Iris pigment epithelial cell (primary cell): ENCODE results near the gene SPATA2.
A peak's percentile ranks its signal among the peaks of the same experiment; 100 is the strongest.
"Not testable (repeated sequence)": the region's sequence is repeated elsewhere in the genome, so short reads cannot be mapped to it uniquely, and the experiment has no call there.

Experiments used
- DNase-seq: peaks from one replicate; pipeline ENCODE4 v3.0.0-alpha.2; 2011; ENCODE audit warnings: low read depth

Gene SPATA2

DNA sequence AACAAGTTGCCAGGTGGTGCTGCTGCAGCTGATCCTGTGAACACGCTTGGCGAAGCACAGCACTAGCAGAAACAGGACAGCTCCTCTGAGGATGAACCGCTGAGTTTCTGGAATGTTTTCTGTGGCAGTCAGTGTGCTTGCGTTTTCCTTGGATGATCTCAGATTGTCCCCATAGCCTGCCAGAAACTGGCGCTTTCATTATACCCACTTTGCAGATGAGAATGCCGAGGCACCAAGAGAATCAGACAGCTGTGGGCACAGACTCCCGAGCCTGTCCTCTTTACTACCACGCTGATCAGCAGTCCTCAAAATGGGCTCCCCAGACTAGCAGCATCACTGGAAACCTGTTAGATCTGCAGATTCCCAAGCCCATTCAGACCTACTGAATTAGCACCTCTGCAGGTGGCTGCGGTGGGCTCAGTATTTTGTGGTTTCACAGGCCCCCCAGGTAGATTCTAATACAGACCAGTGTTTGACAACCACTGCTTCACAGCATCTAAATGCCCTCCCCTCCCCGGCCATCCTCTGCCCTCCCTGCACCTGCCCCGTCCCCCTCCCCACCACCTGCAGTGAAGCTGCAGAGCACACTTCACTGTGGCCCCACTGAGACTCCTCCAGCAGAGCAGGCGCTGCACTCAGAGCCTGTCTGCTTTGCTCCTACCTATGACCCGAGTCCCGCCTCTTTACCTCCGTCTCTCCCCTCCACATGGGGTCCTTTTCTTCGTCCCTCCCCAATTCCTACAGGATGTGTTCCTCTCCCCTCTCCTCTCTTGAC is 29.6 kb downstream of the SPATA2 start:
- DNase-seq = no peak

DNA sequence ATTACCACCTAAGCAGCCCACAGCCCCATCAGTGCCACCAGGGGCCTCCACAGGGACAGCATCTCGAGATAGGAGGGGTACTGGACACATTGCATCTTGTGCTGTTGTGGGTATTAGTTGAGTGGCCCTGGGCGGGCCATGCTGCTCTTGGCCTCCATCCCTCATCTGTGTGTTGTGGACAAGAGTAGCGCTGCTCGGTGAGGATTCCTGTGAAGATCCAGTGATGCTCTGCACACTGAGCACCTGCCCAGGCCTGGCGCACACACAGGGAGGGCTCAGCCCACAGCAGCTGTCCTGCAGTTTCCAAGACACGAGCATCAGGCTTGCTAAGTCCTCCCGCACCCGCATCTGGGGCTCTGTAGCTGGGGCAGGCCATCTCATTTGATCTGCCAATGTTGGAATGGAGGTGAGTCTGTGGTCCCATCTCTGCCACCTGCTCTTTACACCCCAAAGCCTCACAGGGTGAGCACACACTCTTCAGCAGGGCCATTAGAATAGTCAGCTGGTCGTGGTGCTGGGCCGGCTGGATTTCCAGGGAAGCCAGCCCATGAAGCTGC is 32.0 kb downstream of the SPATA2 start:
- no peak for DNase-seq

DNA sequence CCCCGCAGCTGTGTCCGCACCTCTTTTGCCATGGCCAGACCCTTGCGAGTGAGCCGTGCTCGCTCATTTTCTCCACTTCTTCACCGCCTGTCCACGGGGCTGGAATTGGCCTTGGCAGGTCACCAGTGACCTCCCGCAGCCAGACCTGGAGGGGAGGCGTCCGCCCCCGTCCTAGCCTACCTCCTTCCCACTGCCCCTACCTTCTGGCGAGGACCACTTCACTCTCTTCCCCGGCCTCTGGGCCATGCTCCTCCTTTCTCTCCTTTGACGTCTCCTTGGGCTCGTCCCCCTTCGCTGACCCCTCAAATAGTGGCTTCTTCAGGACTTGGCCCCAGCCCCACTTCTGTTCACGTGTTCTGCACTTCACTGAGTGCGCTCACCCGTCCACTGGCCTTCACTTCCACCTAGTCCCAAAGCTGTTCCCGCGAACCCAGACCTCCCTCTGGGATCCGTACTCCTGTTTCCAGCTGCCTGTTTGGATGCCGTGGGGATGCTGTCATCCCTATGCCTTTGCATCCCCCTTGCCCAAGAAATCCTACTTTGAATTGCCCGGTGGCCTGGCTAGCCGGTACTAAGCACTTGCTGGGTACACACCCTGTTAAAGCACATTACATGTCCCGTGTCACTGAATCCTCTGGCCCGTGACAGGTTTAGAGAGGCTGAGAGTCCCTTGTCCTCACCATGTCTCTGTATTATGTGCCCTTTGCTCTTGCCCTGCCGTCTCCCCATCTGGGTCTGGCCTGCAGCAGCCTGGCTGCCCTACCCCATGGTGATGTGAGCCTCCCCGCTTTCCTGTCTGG is 33.0 kb downstream of the SPATA2 start:
- no peak for DNase-seq

DNA sequence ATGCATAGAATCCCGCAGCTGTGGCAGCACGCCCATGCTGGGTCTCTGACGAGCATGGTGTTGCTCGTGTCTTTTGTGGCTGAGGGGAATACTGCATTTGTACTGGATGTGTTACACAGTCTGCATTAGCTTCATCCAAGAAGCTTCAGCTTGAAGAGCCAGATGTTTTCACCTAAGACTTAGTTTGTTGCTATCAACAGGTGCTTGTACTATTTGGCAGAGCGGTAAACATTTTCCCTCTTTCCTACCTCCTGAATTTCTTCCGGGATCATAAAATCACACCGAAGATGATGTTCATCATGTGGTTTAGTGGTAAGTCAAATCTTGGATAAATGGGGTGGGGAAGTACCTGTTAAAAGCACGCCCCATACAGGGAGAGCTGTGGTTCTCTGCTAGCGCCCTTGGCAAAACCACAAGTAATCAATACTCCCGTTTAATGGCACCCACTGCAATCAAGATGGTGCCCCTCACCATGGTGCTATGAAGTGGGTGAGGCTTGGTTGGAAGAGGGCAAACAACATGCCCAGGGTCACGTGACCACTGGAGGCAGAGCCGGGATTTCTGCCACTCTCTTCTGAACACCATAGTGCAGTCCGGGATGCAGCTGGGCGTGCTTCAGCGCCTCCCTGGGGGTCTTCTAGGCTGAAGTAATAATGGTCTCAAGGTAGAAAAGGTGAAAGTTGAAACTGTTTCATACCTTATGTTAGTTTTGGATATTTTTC is 34.4 kb downstream of the SPATA2 start:
- no peak for DNase-seq

DNA sequence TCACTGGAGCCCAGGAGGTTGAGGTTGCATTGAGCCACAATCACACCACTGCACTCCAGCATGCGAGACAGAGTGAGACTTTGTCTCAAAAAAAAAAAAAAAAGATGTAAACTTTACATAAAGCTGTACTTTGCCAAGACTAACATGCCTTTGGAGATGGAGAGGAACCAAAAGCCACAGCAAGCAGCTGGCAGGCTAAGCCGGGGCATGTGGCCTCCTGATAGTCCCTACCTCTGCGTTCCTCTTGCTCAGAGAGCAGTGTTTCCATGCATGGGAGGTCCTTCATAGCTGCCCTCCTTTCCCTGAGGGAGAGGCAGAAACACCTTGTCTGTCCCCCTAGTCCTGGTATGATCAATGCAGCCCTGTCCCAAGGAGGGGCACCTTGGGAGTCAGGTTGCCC is 35.2 kb downstream of the SPATA2 start:
- DNase-seq = peak; percentile 65

DNA sequence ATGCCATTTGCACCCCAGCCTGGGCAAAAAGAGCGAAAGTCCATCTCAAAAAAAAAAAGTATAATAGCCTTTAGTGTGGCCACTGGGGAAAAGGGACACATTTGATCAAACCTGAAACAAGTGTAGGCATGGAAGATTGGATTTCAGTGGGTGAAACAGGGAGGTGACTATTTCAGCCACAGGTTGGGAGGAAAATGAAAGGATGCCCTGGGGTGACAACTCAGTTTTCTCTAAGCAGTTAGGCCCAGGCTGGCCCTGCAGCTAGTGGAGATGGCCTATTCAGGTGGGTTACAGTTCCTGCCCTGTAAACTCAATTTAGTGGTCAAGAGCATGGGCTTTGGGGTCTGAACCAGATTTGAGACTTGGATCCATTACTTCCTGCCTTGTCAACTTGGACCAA is 36.4 kb downstream of the SPATA2 start:
- no peak for DNase-seq

DNA sequence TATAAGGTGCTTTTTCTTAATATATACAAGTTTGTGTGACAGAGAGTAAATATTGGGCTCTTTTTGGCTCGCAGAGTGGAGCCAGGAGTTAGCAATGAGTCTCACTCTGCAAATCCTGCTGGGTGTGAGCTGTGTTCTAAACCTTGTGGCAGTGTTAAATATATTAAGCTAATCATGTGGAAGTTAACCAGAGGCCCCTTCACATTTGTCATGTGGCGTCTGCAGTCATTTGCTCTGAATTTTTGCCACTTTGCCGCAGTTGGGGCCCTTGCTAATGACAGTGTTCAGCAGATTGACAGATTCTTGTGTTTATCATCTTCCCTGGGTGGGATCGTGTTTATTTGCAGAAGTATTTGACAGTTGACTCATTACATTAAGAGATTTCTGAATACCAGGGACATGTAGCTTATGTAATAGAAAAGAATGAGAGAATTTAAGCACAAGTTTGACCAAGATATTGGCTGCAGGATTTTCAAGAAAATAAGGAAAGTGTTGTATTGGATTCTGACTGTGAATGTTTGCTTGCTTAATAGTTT is 37.9 kb downstream of the SPATA2 start:
- DNase-seq = peak; percentile 71

DNA sequence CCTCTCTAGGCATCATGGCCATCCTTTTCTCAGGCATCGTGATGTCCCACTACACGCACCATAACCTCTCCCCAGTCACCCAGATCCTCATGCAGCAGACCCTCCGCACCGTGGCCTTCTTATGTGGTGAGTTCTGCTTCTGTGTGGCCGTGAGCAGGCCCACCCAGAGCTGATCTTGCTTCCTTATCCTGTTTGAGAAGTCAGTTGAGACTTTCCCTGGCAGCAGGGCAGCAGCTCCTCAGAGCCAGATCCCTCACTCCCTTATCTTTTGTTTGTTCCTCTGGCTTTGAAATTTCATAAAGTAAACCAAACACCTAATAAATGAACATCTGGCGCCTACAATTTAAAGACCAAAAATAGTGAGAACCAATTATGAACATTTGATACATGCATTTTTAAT is 40.6 kb downstream of the SPATA2 start:
- DNase-seq = no peak

DNA sequence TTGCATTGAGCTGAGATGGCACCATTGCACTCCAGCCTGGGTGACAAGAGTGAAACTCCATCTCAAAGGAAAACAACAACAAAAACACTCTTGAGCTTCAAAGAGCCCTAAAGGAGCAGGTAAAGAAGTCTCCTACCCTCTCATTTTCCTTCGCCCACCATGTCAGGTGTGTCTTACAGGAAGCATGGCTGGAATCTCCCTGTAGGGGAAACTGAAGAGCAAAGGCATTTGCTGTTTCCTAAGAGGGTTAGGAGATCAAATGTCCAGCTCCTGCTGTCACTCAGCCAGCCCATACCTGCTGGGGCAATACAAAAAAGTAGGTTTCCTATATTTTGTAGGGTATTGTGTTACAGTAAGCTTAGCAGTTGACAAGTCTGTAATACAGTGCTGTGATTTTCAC is 43.3 kb downstream of the SPATA2 start:
- no peak for DNase-seq

DNA sequence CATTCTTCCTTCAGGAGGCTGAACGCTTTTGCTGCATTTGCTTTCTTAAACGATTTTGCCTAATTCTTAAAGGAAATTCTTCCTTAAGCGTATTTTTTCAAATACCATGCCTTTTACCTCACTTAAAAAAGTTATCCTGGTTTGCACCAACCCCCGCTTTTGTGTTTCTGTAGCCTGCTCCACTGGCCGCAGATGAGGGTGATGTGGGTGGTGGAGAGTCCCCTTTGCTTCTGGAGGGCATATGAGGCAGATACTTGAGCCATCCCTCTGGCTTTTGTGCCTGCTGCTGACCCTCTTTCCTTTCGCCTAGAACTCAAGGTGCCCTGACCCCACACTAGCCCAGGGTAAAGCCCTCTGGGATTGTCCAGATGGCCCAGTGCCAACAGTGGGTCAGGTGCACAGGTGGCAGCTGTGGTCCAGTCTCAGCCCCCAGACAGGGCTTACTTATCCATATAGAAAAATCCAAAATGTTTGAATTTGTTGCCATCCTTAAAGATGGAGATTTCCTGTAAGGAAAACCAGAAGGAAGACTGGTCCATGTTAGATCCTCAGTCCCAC is 43.9 kb downstream of the SPATA2 start:
- no peak for DNase-seq

DNA sequence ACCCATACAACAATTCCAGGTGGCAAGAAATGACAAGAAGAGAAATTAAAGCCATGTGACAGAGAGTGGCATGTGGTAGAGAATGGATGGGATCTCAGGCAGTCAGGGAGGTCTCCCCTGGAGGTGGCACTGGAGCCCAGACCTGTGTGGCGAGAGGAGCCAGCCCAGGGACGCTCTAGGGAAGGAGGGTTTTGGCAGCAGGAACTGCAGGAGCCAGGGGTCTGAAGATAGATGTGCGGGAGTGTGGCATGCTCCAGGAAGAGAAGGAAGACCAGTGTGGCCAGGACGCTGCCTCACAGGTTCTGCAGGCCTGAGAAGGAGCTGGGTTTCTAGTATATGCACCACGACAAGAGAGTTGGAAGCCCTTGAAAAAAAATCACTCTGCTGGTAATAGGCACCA is 45.1 kb downstream of the SPATA2 start:
- no peak for DNase-seq

DNA sequence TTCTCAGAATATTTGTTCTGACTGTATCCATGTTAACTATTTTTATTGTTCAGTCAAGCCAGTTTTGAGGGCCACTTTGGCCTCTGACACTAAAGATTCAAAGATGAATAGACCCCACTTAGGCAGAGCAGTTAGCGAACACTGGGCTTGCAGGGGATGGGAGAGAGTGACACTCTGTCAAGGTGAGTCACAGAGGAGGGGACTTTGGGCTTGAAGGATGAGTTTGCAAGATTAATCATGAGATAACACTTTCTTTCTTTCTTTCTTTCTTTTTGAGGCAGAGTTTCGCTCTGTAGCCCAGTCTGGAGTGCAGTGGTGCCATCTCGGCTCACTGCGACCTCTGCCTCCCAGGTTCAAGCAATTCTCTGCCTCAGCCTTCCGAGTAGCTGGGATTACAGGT is 46.4 kb downstream of the SPATA2 start:
- DNase-seq = no peak

DNA sequence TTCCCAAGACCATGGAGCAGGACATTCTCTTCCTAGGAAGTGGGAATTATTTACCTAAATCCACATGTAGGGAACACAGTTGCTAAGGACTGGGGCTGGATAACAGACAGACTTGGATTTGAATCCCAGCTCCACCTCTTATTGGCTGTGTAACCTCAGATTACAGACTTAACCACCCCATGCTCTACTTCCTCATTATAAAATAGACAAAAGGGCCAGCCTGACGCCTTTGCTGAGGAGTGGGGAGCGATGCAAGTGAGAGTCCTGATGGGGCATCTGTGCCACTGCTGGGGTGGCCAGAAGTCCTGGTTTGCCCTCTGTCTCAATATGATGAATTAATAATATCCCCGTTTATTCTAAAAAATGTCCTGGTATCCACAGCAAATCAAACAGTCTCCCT is 46.8 kb downstream of the SPATA2 start:
- DNase-seq = no peak

DNA sequence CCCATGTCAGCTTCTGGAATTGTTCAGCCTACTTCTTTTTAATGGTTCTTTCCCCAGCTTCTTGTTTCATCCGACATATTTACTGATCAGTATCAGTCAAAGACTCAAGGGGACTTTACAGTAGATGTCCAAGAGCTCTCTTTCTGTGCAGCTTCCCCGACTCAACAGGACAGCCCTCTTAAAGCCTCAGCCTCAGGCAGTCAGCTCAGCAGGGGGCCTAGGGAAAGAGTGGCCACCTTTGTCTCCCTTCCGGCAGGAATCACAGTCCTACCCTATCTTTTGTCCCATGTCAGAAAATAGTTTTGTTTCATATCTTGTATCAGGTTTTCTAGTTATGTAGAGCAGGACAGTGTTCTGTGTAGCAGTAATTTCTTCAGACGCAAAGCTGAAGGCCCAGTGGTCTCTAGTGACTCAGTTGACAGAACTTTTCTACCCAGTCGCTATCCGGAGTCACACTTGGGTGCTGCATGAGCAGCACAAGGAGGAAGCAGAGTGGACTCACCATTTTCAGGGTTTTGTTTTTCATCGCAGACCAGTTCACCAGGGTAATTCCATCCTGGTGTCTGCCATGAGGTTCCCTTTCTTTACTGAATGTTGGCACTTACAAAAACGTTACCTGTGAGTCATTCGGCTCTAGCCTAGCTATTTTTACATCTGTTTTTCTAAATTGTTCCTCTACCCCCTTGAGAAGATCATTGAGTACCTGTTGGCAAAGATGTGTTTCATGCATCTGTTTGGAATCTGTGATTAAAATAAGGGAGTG is 47.7 kb downstream of the SPATA2 start:
- DNase-seq = no peak

DNA sequence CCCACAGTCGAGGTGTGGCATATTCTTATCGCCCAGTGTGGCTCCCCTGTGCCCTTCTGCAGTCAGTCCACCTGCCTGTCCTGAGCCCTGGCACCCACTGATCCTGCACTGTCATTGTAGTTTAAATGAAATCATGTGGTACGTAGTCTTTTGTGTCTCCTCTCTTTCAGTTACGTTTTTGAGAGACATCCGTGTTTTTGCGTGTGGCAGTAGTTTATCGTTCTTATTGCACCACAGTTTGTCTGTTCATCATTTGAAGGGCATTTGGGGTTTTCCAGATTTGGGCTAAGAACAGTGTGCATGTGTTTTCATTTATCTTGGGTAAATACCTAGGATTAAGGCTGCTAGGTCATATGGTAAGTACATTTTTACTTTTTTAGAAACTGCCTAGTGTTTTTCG is 49.3 kb downstream of the SPATA2 start:
- peak; percentile 97 for DNase-seq

DNA sequence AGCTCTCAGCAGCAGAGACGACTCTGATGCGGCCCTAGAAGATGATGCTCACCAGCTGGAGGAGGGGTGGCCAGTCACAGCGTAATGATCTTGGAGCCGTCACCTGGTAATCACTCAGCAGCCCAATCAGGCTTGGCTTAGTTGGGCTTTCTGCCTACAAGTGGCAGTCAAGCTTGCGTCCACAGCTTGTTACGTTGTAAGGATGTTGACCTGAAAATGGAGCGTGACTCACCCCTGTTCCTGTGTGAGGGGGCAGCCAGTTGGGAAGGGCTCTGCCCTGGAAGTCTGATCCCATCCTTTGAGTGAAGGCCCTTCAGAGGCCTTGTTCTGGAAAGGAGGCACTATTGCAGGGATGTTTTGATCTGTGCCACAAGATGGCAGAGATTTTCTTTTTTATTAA is 49.8 kb downstream of the SPATA2 start:
- peak; percentile 83 for DNase-seq

DNA sequence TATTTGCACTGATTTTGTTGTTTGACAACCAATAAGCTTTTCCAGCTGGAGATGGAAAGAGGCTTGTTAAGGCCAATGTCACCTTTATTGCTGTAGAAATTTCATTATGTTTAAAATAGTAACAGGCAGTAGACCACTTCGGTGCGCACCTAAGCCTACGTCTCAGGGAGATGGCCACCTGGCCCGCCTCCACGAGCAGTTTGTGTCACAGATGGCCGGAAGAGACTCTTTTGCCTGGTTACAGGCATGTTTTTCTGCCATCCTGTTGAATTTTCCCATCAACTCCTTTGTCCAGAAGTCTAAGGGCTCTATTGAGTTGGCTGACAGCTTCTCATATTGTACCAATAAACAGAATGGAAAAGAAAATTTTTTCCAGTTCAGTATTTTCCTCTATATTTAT is 51.7 kb downstream of the SPATA2 start:
- DNase-seq = no peak

DNA sequence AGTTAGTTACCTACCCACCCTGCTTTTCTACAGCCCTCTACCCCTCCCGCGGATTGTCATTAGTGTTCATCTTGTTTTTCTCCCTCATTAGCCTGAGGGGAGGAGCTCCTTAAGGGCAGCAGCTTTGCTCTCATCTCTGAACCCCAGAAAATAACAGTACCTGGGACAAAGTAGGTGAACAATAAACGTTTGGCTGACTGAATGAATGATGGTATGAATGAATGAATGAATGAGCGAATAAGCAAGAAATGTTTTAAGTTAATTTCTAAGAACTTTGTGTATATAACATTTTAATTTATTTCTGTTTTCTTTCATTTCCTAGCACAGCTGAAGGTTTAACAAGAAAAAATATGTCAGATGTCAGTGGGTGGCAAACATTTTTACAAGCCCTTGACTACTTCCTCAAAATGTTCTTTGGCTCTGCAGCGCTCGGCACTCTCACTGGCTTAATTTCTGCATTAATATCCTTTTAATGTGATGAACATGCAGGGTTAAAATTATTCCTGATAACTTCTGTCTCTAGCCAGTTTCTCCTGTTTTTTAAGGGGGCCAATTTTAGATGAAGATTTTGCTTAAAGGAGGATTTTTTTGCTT is 52.6 kb downstream of the SPATA2 start:
- no peak for DNase-seq

DNA sequence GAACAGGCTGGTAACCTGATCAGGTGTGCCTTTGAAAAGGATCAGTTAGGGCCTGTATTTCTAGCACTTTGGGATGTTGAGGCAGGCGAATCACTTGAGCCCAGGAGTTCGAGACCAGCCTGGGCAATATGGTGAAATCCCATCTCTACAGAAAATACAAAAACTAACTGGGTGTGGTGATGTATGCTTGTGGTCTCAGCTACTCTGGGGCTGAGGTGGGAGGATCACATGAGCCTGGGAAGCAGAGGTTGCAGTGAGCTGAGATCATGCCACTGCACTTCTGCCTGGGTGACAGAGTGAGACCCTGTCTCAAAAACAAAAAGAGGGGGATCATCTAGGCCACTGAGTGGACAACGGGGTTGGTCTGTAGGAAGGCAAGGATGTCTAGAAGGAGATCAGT is 54.1 kb downstream of the SPATA2 start:
- not testable (repeated sequence) for DNase-seq

DNA sequence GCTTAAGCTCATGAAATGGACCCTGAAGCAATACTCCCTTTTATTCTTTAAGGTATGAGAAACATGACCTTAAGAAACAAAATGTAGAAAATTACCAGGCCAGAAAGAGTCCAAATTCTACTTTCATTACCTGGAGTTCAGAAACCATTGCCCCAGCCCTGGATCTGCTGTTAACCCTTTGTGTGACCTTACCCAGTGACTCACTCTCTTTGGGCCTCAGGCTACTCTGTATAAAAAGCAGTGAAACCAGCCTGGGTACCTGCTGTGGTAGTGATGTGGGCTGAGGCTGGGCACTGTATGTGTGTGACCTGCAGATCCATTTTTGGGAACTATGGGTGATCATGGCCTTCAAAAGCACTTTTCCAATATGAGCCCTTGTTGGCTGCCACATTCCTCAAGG is 55.5 kb downstream of the SPATA2 start:
- no peak for DNase-seq

DNA sequence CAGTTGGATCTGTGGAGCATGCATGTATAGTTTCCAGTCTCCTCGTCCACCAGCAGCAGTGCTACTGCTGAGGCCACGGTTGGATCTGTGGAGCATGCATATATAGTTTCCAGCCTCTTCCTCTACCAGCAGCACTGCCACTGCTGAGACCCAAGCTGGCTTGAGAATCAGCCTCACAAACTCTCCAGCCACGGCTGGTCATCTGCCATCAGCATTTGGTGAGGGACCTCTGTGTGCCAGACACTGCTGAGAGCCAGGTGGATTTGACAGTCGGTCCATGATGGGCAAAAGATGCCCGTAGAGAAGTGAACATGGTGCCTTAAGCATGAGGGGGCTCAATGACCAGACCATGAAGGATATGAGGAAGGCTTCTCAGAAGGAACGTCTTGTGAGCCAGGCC is 56.3 kb downstream of the SPATA2 start:
- DNase-seq = no peak
